HFF-Myc (cell line): Measurements from ENCODE around the gene IQCM.

Experiments
- DNase-seq: peaks from one replicate; pipeline ENCODE4 v3.0.0-alpha.2; 2011; ENCODE audit warnings: low read depth; ENCODE audit errors: extremely low read depth
- H3K4me3 ChIP-seq: replicated peaks from 2 replicates; pipeline ENCODE4 v1.5.1; 2011; ENCODE audit warnings: low read depth, mild to moderate bottlenecking, control low read depth, low read length
- CTCF ChIP-seq: IDR thresholded peaks from 2 replicates; pipeline ENCODE4 v1.5.1; 2012; ENCODE audit warnings: mild to moderate bottlenecking, low read depth, low read length, control low read depth; ENCODE audit errors: missing control alignments

IQCM gene

GRCh38 chr4:149328161-149328560 lies 487.5 kb downstream of the IQCM start:
- no peak for TF ChIP-seq CTCF
- DNase-seq = no peak
- H3K4me3 ChIP-seq = no peak overlapping the region

- no peak for DNase-seq
- TF ChIP-seq CTCF = no peak
- no peak overlapping the region for H3K4me3 ChIP-seq
Measured at GRCh38 chr4:149322203-149322602, 493.4 kb downstream of the IQCM start.

GRCh38 chr4:149321438-149321837 lies 494.2 kb downstream of the IQCM start:
- no peak overlapping the region for H3K4me3 ChIP-seq
- no peak for TF ChIP-seq CTCF
- no peak for DNase-seq

- DNase-seq = no peak
- H3K4me3 ChIP-seq = no peak overlapping the region
Measured at GRCh38 chr4:149311076-149311475, 504.6 kb downstream of the IQCM start.

GRCh38 chr4:149306537-149306936 lies 509.1 kb downstream of the IQCM start:
- TF ChIP-seq CTCF = no peak
- DNase-seq = no peak

More at GRCh38 chr4:149311076-149311475, 504.6 kb downstream of the IQCM start:
- TF ChIP-seq CTCF = no peak

More at GRCh38 chr4:149306537-149306936, 509.1 kb downstream of the IQCM start:
- H3K4me3 ChIP-seq = no peak overlapping the region
